Stimulated activated CD4-positive, alpha-beta T cell treated with anti-CD3 and anti-CD28 coated beads, Interleukin-15, amount 100 ng/mL, for 24 hours (primary cell): Measurements from ENCODE around the gene ENSA.

Source experiments
- DNase-seq: peaks from one replicate; pipeline ENCODE4 v3.0.0-alpha.2; 2020

Gene ENSA

GRCh38 chr1:150579945-150580642, 49.3 kb downstream of the ENSA start:
- DNase-seq: no peak

DNA sequence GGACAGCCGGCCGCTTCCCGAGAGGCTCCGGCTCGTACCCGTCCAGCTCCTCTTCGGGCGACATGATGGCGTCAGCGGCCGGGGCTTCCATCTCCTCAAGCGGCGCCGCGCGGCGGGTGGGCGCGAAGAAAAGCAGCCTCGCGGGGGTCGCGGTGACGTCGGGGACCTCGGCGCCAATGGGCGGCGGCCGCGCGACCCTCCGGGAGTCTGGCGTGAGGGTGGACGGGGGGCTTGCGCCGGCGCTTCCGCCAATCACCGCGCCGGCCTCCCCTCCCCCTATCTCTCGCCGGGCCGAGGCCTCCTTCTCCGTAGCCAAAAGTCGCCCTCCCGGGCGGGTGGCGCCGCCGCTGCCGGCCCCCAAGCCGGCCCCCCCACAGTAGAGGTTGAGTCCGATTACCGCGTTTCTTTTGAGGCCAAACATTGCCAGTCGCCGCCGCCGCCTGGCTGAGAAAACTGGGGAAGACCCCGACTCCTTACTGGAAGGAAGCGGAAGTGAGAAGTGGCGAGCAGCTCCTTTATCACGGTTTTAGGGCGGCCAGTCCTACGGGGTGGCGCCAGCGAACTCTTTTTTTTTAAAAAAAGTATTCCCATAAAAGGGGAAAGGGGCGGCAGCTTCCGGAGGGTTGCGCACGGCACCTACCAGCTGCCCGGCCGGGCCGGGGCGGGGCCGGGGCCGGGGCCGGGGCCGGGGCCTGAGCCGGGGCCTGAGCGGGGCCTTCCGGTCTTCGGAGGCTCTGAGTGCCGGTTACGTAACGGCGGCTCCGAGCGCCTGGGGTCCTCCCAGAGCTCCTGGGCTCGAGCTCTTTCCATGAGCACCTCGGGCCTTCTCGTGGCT, 50.1 kb downstream of the ENSA start, which contains the start of gene MCL1:
Gene MCL1, minus strand, starts transcription at position 501 of the 835 bp plus-strand sequence. Its CDS starts 80 bp downstream, at position 421.
- DNase-seq: peak; percentile 93

GRCh38 chr1:150578272-150579109, 50.9 kb downstream of the ENSA start:
- DNase-seq: peak; percentile 76

GRCh38 chr1:150577557-150578271, 51.7 kb downstream of the ENSA start:
- no peak for DNase-seq

- DNase-seq: no peak
Observed at GRCh38 chr1:150576794-150577556, 52.4 kb downstream of the ENSA start.

DNA sequence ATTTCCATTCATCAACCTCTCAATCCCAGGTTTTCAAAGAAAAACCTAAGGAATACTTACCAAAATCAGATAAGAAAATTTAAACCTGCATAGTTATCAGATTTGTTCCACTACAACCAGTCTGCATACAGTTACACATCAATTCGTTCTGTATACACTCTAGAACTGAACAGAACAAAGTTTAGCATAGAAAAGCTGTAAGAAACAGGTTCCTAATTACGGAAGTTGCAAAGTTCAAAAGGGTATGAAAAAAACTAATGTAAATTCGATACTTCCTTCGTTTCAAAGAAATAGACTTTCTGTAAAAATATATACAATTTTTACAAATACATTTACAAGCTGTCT, 53.1 kb downstream of the ENSA start:
- DNase-seq: no peak

DNA sequence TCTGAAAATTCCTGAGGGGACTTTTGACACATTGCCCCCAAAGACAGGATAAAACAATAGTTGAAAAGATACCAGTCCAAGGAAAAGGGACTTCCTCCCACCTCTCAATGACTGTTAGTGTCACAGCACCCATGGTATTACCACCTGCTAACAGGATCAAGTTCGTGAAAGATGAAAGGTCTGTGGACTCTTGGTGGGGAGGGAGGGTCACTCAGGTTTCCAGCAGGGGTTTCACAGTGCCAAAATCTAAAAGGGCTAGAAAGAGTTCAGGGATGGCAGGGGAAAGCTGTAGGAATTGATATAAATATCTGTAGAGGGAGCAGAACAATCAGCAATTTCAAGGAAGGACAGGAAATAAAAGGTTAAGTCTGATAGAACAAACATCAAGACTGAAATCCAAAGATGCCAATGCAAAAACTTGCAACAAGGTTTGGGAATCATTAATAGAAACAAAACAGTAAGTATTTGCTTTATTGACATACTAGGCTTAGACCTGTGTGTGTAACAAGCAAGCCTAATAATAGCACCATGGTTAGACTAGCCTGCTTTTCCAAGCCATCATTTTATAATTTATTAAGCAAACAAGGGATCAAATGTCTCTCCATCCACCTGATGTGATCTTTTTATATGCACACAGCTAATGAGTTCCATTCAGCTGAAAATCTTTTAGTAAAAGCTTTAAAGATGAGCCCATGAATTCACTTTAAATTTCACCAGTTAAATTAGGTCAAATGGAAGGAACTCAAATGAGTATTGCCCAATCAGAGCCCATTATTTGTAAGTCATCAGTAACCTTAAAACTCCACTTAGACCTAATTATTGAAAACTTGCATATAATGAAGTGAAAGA, 53.7 kb downstream of the ENSA start:
- no peak for DNase-seq

GRCh38 chr1:150575072-150575489, 54.3 kb downstream of the ENSA start:
- no peak for DNase-seq

- DNase-seq: no peak
Observed at GRCh38 chr1:150574260-150575071, 54.9 kb downstream of the ENSA start.

- peak; percentile 37 for DNase-seq
Observed at GRCh38 chr1:150573648-150574071, 55.8 kb downstream of the ENSA start.

DNA sequence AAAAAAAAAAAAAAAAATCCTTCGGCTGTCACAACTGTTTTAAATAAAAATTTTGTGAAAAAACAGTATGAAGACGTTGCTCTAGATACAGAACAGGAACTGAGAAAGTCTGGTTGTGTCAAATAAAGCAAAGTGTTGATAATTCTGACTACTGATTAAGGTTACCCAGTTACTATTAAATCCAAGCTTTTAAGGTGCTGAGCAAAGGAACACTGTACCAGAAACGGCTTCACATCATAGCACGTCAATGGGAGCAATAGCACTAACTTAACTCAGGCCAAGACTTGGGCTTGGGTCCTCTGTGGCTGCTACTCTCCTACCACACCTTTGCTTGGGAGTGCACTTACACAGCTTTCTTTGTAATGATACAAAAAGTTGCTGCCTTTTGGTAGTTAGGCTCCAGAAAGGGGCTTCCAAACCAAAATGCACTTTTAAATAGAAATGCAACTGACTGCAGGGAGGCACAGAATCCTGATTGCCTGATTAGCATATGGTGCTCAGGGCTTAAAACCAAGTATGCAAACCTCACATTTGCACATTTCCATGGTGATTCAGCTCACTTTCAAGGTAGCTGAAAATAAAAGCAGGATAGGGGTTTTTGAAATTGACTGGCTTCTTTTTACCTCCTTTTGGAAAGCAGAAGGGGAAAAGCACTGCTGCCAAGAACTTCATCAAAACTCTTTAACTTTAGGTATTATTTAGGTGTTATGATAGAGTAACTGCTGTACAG, 56.3 kb downstream of the ENSA start:
- no peak for DNase-seq
